Gastroesophageal sphincter (tissue), 4 donors: Measurements from ENCODE around the gene MON1B. TPM values are rescaled to one million over a fixed set of nuclear protein-coding genes. Genes with fewer than 3 reads are reported as not detected.

ENCODE experiments used
- ATAC-seq: fragments of 150-250 bp; one replicate; pipeline ENCODE4 v1.9.1; 2016; ENCODE audit warnings: mild to moderate bottlenecking, moderate library complexity
- H3K27ac ChIP-seq, 4 donors: fragments of 200-600 bp; sonication (generic) in 3 of 4; 1 replicate in 3 of 4; 2 replicates in 1 of 4; pipeline ENCODE4 v1.5.1; 2016 to 2019
- H3K27me3 ChIP-seq: fragments of 200-600 bp; sonication (generic); one replicate; pipeline ENCODE4 v1.5.1; 2019
- H3K36me3 ChIP-seq, 2 donors: fragments of 200-600 bp; sonication (generic); one replicate each; pipeline ENCODE4 v1.5.1; 2019; ENCODE audit warnings: control low read depth in 1 of 2
- H3K4me1 ChIP-seq, 3 donors: fragments of 200-600 bp; sonication (generic); 1 replicate in 2 of 3; 2 replicates in 1 of 3; pipeline ENCODE4 v1.5.1; 2016 to 2019; ENCODE audit warnings: control low read depth in 2 of 3
- H3K4me3 ChIP-seq, 2 donors: fragments of 200-600 bp; sonication (generic); one replicate each; pipeline ENCODE4 v1.5.1; 2019; ENCODE audit warnings: mild to moderate bottlenecking in 1 of 2, moderate library complexity in 1 of 2
- H3K9me3 ChIP-seq, 3 donors: fragments of 200-600 bp; sonication (generic); one replicate each; pipeline ENCODE4 v1.5.1; 2017 to 2019; ENCODE audit warnings: control low read depth in 2 of 3
- CTCF ChIP-seq, 4 experiments: fragments of 200-600 bp in 2 of 4; fragments of 450-650 bp in 2 of 4; sonication (generic) in 1 of 4; IDR thresholded peaks; one replicate each; pipeline ENCODE4 v1.5.1; 2017 to 2019; ENCODE audit warnings: antibody characterized with exemption in 4 of 4, mild to moderate bottlenecking in 2 of 4, moderate library complexity in 2 of 4
- EP300 ChIP-seq: sonication (generic); formaldehyde crosslinking; IDR thresholded peaks from one replicate; pipeline ENCODE4 v1.6.1; 2017; ENCODE audit warnings: antibody characterized with exemption, mild to moderate bottlenecking
- POLR2A ChIP-seq, 2 donors: fragments of 450-650 bp; IDR thresholded peaks; one replicate each; pipeline ENCODE4 v1.6.1; 2017; ENCODE audit warnings: antibody characterized with exemption in 2 of 2, mild to moderate bottlenecking in 2 of 2, moderate library complexity in 1 of 2
- POLR2AphosphoS5 ChIP-seq: sonication (generic); formaldehyde crosslinking; IDR thresholded peaks from one replicate; pipeline ENCODE4 v1.6.1; 2017; ENCODE audit warnings: antibody characterized with exemption
- WGBS, 2 donors: methylation state at CpG; one replicate each; pipeline ENCODE4 v1.1.5; 2018; ENCODE audit warnings: low coverage in 1 of 2; 5-methylcytosine and 5-hydroxymethylcytosine counted together
- total RNA-seq, 4 donors: library from RNA; depleted of rRNA; stranded (reverse); fragments of >200 nt; gene quantifications; one replicate each; pipeline ENCODE4 v1.1.0, GENCODE V29; 2016

The MON1B gene
- total RNA-seq, 4 donors from 2014 or later = 19.1 to 26.1 (median 23.3) TPM

GRCh38 chr16:77195411-77195810 lies 4.4 kb downstream of the MON1B start:
- H3K4me3 ChIP-seq = no peak overlapping the region
- H3K4me1 ChIP-seq = peaks cover 4 to 23% (median 7%) of the 10 kb centered on the region in 3 donors
- no peaks in the 10 kb centered on the region for H3K27me3 ChIP-seq
- no peak for TF ChIP-seq EP300
- no peak for TF ChIP-seq POLR2AphosphoS5
- TF ChIP-seq POLR2A (IDR thresholded peaks at IDR 0.05) = no peak
- TF ChIP-seq CTCF (IDR thresholded peaks at IDR 0.05) = no peak
- H3K36me3 ChIP-seq = peaks cover 0 to 73% of the 10 kb centered on the region in 2 donors
- H3K27ac ChIP-seq = no peak overlapping the region
- ATAC-seq = no peak
- no peaks in the 10 kb centered on the region for H3K9me3 ChIP-seq
- WGBS, 2 donors = 95% methylated on average over 4 of the region's 8 CpGs; no CpG with 5 or more reads in 1 of the 2 donors

GRCh38 chr16:77197747-77198146 lies 6.8 kb downstream of the MON1B start:
- no peak overlapping the region for H3K4me3 ChIP-seq
- WGBS, 2 donors = 80 to 100% methylated on average over 1 of the region's 2 CpGs
- TF ChIP-seq CTCF (IDR thresholded peaks at IDR 0.05) = no peak
- no peak for TF ChIP-seq POLR2A (IDR thresholded peaks at IDR 0.05)
- no peak for TF ChIP-seq EP300
- TF ChIP-seq POLR2AphosphoS5 = no peak
- H3K27me3 ChIP-seq = no peaks in the 10 kb centered on the region
- no peak for ATAC-seq
- H3K36me3 ChIP-seq = peaks cover 0 to 86% of the 10 kb centered on the region in 2 donors
- no peak overlapping the region for H3K27ac ChIP-seq
- peaks cover 0 to 9% (median under 1%) of the 10 kb centered on the region in 3 donors for H3K4me1 ChIP-seq
- no peaks in the 10 kb centered on the region for H3K9me3 ChIP-seq

GRCh38 chr16:77199211-77199610 lies 8.2 kb downstream of the MON1B start, which contains the start of gene SYCE1L:
TSS of gene SYCE1L (plus strand) at chr16:77199408. CDS start at chr16:77199452, 44 bp downstream.
- Histone ChIP-seq H3K36me3 (peaks cover 0 to 73% of the 10 kb centered on the region in 2 donors), H3K9me3 (no peaks in the 10 kb centered on the region), H3K4me1 (no peaks in the 10 kb centered on the region), H3K27ac (no peak within 1 kb of the TSS), H3K27me3 (no peaks in the 10 kb centered on the region), H3K4me3 (no peak within 1 kb of the TSS)
- ATAC-seq = no peak
- 92 to 96% methylated on average over 11 to 14 of the region's 18 CpGs for WGBS, 2 donors
- TF ChIP-seq POLR2A (IDR thresholded peaks at IDR 0.05) (no peak), CTCF (IDR thresholded peaks at IDR 0.05) (no peak), EP300 (no peak), POLR2AphosphoS5 (no peak)

- Histone ChIP-seq H3K9me3 (no peaks in the 10 kb centered on the region), H3K27ac (no peak overlapping the region), H3K4me3 (no peak overlapping the region), H3K4me1 (no peaks in the 10 kb centered on the region), H3K36me3 (peaks cover 0 to 4% of the 10 kb centered on the region in 2 donors), H3K27me3 (peaks cover 4% of the 10 kb centered on the region)
- no peak for ATAC-seq
- TF ChIP-seq EP300 (no peak), POLR2A (IDR thresholded peaks at IDR 0.05) (no peak), CTCF (IDR thresholded peaks at IDR 0.05) (no peak), POLR2AphosphoS5 (no peak)
- 63 to 85% methylated on average over 2 of the region's 2 CpGs for WGBS, 2 donors
Measured at GRCh38 chr16:77206533-77206932, 15.5 kb downstream of the MON1B start.

GRCh38 chr16:77207030-77207429 lies 16.0 kb downstream of the MON1B start:
- 58 to 64% methylated on average over 3 to 4 of the region's 5 CpGs for WGBS, 2 donors
- H3K36me3 ChIP-seq = peaks cover 0 to 2% of the 10 kb centered on the region in 2 donors
- ATAC-seq = no peak
- TF ChIP-seq POLR2A (IDR thresholded peaks at IDR 0.05) = no peak
- TF ChIP-seq EP300 = no peak
- TF ChIP-seq CTCF (IDR thresholded peaks at IDR 0.05) = no peak
- no peak for TF ChIP-seq POLR2AphosphoS5
- H3K27ac ChIP-seq = no peak overlapping the region
- H3K9me3 ChIP-seq = no peaks in the 10 kb centered on the region
- H3K4me3 ChIP-seq = no peak overlapping the region
- peaks cover 0 to 4% (median 0%) of the 10 kb centered on the region in 3 donors for H3K4me1 ChIP-seq
- H3K27me3 ChIP-seq = peaks cover 7% of the 10 kb centered on the region
